HepG2 (cell line): ENCODE data around the gene LIMS2. TPM values are rescaled to one million over a fixed set of nuclear protein-coding genes. Genes with fewer than 3 reads are reported as not detected.

Source experiments
- ATAC-seq: fragments of 200-7000 bp; cut with Tn5 transposase; 3 replicates; pipeline ENCODE4 v1.9.1; 2020; ENCODE audit warnings: mild to moderate bottlenecking, moderate library complexity
- BruUV-seq: library from RNA; stranded (reverse); fragments of 400-500 nt; replicated peaks from 2 replicates; lab custom pipeline; 2021; lab: Mats Ljungman, UMichigan
- CTCF ChIA-PET: fragments of 300-600 bp; formaldehyde crosslinking; extraction: SDS; loops from one replicate; lab custom pipeline; 2021; ENCODE audit warnings: low total read pairs, inconsistent platforms, low intra/inter-chr PET ratio; lab: Yijun Ruan, JAX
- POLR2A ChIA-PET: fragments of 350-600 bp; sonication (Branson Sonifier 250); formaldehyde crosslinking; loops from one replicate; lab custom pipeline; 2020; ENCODE audit warnings: antibody characterized with exemption, inconsistent platforms; lab: Yijun Ruan, JAX
- DNase-seq: peaks from one replicate; pipeline ENCODE4 v3.0.0-alpha.2; 2015; ENCODE audit warnings: low spot score
- FAIRE-seq: peaks from 3 replicates; lab custom pipeline; 2011; peaks lifted over from hg19 to GRCh38; lab: Jason Lieb, UNC
- H2AFZ ChIP-seq: one replicate; pipeline ENCODE4 v1.6.1; 2011; ENCODE audit warnings: low read length, inconsistent platforms
- H3K27ac ChIP-seq: fragments of 300-600 bp; 3 replicates; pipeline ENCODE4 v1.8.0; 2011; ENCODE audit warnings: mixed run types, mild to moderate bottlenecking, mixed read lengths, low read length, inconsistent platforms; ENCODE audit not compliant: insufficient read depth; ENCODE audit errors: extremely low read length
- H3K27me3 ChIP-seq, 2 experiments: fragments of 200-600 bp in 1 of 2; 2 replicates in 1 of 2; 3 replicates in 1 of 2; pipeline versions ENCODE4 v1.6.0 to v1.8.0; 2011; ENCODE audit warnings: low read length in 2 of 2, mild to moderate bottlenecking in 2 of 2, moderate library complexity in 2 of 2, inconsistent platforms in 1 of 2; ENCODE audit not compliant: insufficient read depth in 2 of 2, control insufficient read depth in 1 of 2
- H3K36me3 ChIP-seq, 2 experiments: fragments of 200-600 bp in 1 of 2; replicated peaks in 1 of 2; 2 replicates in 1 of 2; 3 replicates in 1 of 2; pipeline versions ENCODE4 v1.5.1 to v1.8.0; 2011; ENCODE audit warnings: low read length in 2 of 2, inconsistent platforms in 1 of 2; ENCODE audit not compliant: insufficient read depth in 2 of 2, control insufficient read depth in 1 of 2
- H3K4me1 ChIP-seq: 2 replicates; pipeline ENCODE4 v1.5.1; 2012; ENCODE audit warnings: low read length, inconsistent platforms; ENCODE audit not compliant: insufficient read depth
- H3K4me2 ChIP-seq: 2 replicates; pipeline ENCODE4 v1.6.0; 2011; ENCODE audit warnings: low read depth, low read length, inconsistent platforms
- H3K4me3 ChIP-seq, 3 experiments: fragments of 200-600 bp in 1 of 3; sonication (generic), shearing (Covaris generic) in 1 of 3; replicated peaks in 1 of 3; 2 replicates each; pipeline ENCODE4 v1.5.1; 2011 to 2016; ENCODE audit warnings: low read length in 3 of 3, inconsistent platforms in 2 of 3, low read depth in 2 of 3, mild to moderate bottlenecking in 2 of 3, control low read depth in 1 of 3, mixed read lengths in 1 of 3; ENCODE audit not compliant: insufficient read depth in 1 of 3
- H3K79me2 ChIP-seq: one replicate; pipeline ENCODE4 v1.6.1; 2011; ENCODE audit warnings: low read length, inconsistent platforms; ENCODE audit not compliant: insufficient read depth
- H3K9ac ChIP-seq: 2 replicates; pipeline ENCODE4 v1.6.0; 2011; ENCODE audit warnings: mild to moderate bottlenecking, low read depth, low read length, inconsistent platforms; ENCODE audit not compliant: insufficient read depth
- H3K9me3 ChIP-seq: 2 replicates; pipeline ENCODE4 v1.5.1; 2012; ENCODE audit warnings: mild to moderate bottlenecking, low read length
- H4K20me1 ChIP-seq: 2 replicates; pipeline ENCODE4 v1.6.0; 2011; ENCODE audit warnings: inconsistent platforms, mild to moderate bottlenecking, low read length, moderate library complexity; ENCODE audit not compliant: insufficient read depth
- HNRNPUL1 ChIP-seq: fragments of 200-400 bp; formaldehyde crosslinking; IDR thresholded peaks from 2 replicates; pipeline ENCODE4 v1.6.1; 2017; ENCODE audit warnings: low read depth, mild to moderate bottlenecking, low read length, moderate library complexity
- NFIB ChIP-seq: sonication (generic); formaldehyde crosslinking; IDR thresholded peaks from 2 replicates; pipeline ENCODE4 v1.9.0; 2021; ENCODE audit warnings: missing genetic modification reagents, mild to moderate bottlenecking, borderline replicate concordance
- STAT6 ChIP-seq: sonication (generic); formaldehyde crosslinking; IDR thresholded peaks from 2 replicates; pipeline ENCODE4 v1.4.0; 2020; ENCODE audit warnings: missing genetic modification reagents, mild to moderate bottlenecking, borderline replicate concordance
- ZNF510 ChIP-seq: sonication (generic); formaldehyde crosslinking; IDR thresholded peaks from 2 replicates; pipeline ENCODE4 v1.4.0; 2020; ENCODE audit warnings: low read depth, mild to moderate bottlenecking, missing genetic modification reagents
- ZNF614 ChIP-seq: IDR thresholded peaks from 2 replicates; pipeline ENCODE4 v1.6.1; 2018; ENCODE audit warnings: missing biosample characterization, missing genetic modification reagents, inconsistent platforms, borderline replicate concordance
- ZNF776 ChIP-seq: sonication (generic); formaldehyde crosslinking; IDR thresholded peaks from 2 replicates; pipeline ENCODE4 v1.4.0; 2020; ENCODE audit warnings: mild to moderate bottlenecking, missing genetic modification reagents
- ZNF780A ChIP-seq: sonication (generic); formaldehyde crosslinking; IDR thresholded peaks from 2 replicates; pipeline ENCODE4 v1.8.0; 2022; ENCODE audit warnings: mild to moderate bottlenecking, missing genetic modification reagents, moderate library complexity
- WGBS: methylation state at CpG from one replicate; pipeline ENCODE4 v1.1.6; 2017; ENCODE audit warnings: low lambda C conversion rate; 5-methylcytosine and 5-hydroxymethylcytosine counted together
- in situ Hi-C: cut with HindIII; loops from 2 replicates; pipeline ENCODE4 v1.10.0; 2017; ENCODE audit warnings: low pct_unique_long_range_greater_than_20kb; ENCODE audit not compliant: extremely low pct_ligation_motif_present
- intact Hi-C: fragments of 100-400 bp; cut with micrococcal nuclease; formaldehyde crosslinking; loops from one replicate; pipeline ENCODE4 v1.10.0; 2022; ENCODE audit not compliant: unreplicated experiment
- polyA plus RNA-seq, 8 experiments: library from polyadenylated mRNA; depleted of rRNA in 3 of 8; stranded (reverse) in 7 of 8; unstranded in 1 of 8; fragments of >200 nt; fragmentation: Illumina TruSeq in 4 of 8; extraction: Trizol in 4 of 8; gene quantifications; 2 replicates each; pipeline versions ENCODE4 v1.2.1 to v1.2.3, GENCODE V29; 2011 to 2016; ENCODE audit warnings: low read depth in 4 of 8, missing spikeins in 1 of 8, mixed read lengths in 1 of 8; ENCODE audit not compliant: insufficient read depth in 1 of 8
- total RNA-seq, 5 experiments: library from RNA; depleted of rRNA; stranded (reverse); fragments of >200 nt; fragmentation: Illumina TruSeq; extraction: Trizol; gene quantifications; 2 replicates each; pipeline ENCODE4 v1.2.3, GENCODE V29; 2016; ENCODE audit warnings: low read depth in 1 of 5
- TF ChIP-seq, protein P1 (sequence below): sonication (generic); formaldehyde crosslinking; IDR thresholded peaks from 2 replicates; pipeline ENCODE4 v1.4.0; 2020; ENCODE audit warnings: missing genetic modification reagents, mild to moderate bottlenecking, borderline replicate concordance
- TF ChIP-seq, protein P2 (sequence below): sonication (generic); formaldehyde crosslinking; IDR thresholded peaks from 2 replicates; pipeline ENCODE4 v1.4.0; 2020; ENCODE audit warnings: mild to moderate bottlenecking, missing genetic modification reagents

The LIMS2 gene
- total and polyA plus RNA-seq, 2 of the 13 experiments (the other 11 are each of a cell fraction or from before 2014, with no cell fraction given) = 1.0 to 1.9 TPM

DNA sequence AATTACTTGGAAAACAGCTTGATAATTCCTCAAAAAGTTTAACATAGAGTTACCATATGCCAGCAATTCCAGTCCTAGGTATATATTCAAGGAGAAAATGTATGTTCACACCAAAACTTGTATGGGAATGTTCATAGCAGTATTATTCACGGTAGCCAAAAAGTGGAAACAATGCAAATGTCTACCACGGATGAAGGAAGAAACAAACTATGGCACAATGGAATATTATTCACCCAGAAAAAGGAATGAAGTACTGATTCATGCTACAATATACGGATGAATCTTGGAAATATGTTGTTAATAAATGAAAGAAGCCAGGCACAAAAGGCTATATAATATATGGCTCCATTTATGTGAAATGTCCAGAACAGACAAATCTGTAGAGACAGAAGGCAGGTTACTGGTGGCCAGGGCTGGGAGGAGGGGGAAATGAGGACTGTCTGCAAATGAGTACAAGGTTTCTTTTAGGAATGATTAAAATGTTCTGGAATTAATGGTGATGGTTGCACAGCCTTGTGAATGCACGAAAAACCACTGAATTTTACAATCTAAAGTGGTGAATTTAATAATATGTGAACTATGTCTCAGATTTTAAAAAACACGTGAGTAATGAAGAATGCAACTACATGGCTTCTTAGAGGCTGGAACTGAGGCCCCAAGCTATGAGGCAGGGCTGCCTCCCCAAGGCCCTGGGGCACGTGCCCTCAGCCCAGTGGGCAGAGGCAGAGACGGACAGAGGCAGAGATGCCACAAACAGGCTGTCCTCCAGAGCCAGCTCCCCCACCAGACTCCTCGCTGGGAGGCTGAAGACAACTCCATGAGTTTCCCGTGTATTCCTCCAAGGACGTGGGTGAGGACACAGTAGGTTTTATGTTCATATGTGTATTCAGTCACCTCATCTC is 5.0 kb downstream of the LIMS2 start:
- Histone ChIP-seq H2AFZ (no peak overlapping the region), H3K27me3 (peaks cover 8 to 50% of the 10 kb centered on the region in 2 experiments), H3K4me3 (no peak overlapping the region), H3K9me3 (no peaks in the 10 kb centered on the region), H3K36me3 (no peaks in the 10 kb centered on the region), H3K9ac (no peak overlapping the region), H3K79me2 (no peaks in the 10 kb centered on the region), H3K4me2 (no peak overlapping the region), H3K4me1 (peaks cover 17% of the 10 kb centered on the region), H4K20me1 (no peaks in the 10 kb centered on the region), H3K27ac (no peak overlapping the region)
- WGBS = 34% methylated on average over 9 of the region's 10 CpGs
- intact Hi-C loops (no loop called here), in situ Hi-C loops (no loop called here)
- no peak for FAIRE-seq
- TF ChIP-seq, protein P1, sequence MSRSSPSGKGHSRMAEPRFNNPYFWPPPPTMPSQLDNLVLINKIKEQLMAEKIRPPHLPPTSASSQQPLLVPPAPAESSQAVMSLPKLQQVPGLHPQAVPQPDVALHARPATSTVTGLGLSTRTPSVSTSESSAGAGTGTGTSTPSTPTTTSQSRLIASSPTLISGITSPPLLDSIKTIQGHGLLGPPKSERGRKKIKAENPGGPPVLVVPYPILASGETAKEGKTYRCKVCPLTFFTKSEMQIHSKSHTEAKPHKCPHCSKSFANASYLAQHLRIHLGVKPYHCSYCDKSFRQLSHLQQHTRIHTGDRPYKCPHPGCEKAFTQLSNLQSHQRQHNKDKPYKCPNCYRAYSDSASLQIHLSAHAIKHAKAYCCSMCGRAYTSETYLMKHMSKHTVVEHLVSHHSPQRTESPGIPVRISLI (CRISPR knock-in tag) = no peak
- TF ChIP-seq HNRNPUL1 (no peak), ZNF614 (CRISPR knock-in tag) (no peak)
- no TSS peak for BruUV-seq
- no peak for ATAC-seq
- POLR2A ChIA-PET = no interaction called here
- no peak for DNase-seq
- CTCF ChIA-PET = no interaction called here

- no peak overlapping the region for H3K9ac ChIP-seq
- WGBS = 72% methylated on average over 7 of the region's 7 CpGs
- no peak overlapping the region for H2AFZ ChIP-seq
- no peaks in the 10 kb centered on the region for H3K79me2 ChIP-seq
- no peak overlapping the region for H3K4me2 ChIP-seq
- in situ Hi-C loops = no loop called here
- no peak overlapping the region for H3K27ac ChIP-seq
- peaks cover 3 to 49% of the 10 kb centered on the region in 2 experiments for H3K27me3 ChIP-seq
- CTCF ChIA-PET = no interaction called here
- intact Hi-C loops = no loop called here
- TF ChIP-seq ZNF780A (CRISPR knock-in tag) = no peak
- TF ChIP-seq ZNF510 = no peak
- TF ChIP-seq, protein P2, sequence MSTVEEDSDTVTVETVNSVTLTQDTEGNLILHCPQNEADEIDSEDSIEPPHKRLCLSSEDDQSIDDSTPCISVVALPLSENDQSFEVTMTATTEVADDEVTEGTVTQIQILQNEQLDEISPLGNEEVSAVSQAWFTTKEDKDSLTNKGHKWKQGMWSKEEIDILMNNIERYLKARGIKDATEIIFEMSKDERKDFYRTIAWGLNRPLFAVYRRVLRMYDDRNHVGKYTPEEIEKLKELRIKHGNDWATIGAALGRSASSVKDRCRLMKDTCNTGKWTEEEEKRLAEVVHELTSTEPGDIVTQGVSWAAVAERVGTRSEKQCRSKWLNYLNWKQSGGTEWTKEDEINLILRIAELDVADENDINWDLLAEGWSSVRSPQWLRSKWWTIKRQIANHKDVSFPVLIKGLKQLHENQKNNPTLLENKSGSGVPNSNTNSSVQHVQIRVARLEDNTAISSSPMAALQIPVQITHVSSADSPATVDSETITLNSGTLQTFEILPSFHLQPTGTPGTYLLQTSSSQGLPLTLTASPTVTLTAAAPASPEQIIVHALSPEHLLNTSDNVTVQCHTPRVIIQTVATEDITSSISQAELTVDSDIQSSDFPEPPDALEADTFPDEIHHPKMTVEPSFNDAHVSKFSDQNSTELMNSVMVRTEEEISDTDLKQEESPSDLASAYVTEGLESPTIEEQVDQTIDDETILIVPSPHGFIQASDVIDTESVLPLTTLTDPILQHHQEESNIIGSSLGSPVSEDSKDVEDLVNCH (CRISPR knock-in tag) = no peak
- TF ChIP-seq NFIB (CRISPR knock-in tag) = no peak
- TF ChIP-seq ZNF776 (CRISPR knock-in tag) = no peak
- no peak for TF ChIP-seq STAT6 (CRISPR knock-in tag)
- H3K4me3 ChIP-seq = no peak overlapping the region
- H4K20me1 ChIP-seq = no peaks in the 10 kb centered on the region
- no peak for DNase-seq
- peaks cover 12% of the 10 kb centered on the region for H3K4me1 ChIP-seq
- no peak for ATAC-seq
- no peaks in the 10 kb centered on the region for H3K36me3 ChIP-seq
- POLR2A ChIA-PET = no interaction called here
- FAIRE-seq = no peak
- BruUV-seq = no TSS peak
- no peaks in the 10 kb centered on the region for H3K9me3 ChIP-seq
These were observed 6.3 kb downstream of the LIMS2 start for GRCh38 chr2:127669056-127669455.
